HG03097 (cell line): Measurements from ENCODE around the gene TSPAN13.

Experiments used
- ATAC-seq: cut with Tn5 transposase; IDR thresholded peaks from one replicate; pipeline ENCODE4 v1.9.1; 2021; ENCODE audit not compliant: unreplicated experiment, low FRiP score

The TSPAN13 gene

GRCh38 chr7:16753102-16753931 is at the start of gene TSPAN13:
Gene TSPAN13, plus strand, starts transcription at chr7:16753755. Its CDS starts 213 bp downstream, at chr7:16753968.
- ATAC-seq: no peak

GRCh38 chr7:16708511-16708910 is 45.0 kb upstream of the TSPAN13 start:
- ATAC-seq: no peak

- ATAC-seq: no peak
Measured at GRCh38 chr7:16708980-16709379, 44.6 kb upstream of the TSPAN13 start.

- ATAC-seq: no peak
Measured at GRCh38 chr7:16710651-16711050, 42.9 kb upstream of the TSPAN13 start.

- no peak for ATAC-seq
Measured at GRCh38 chr7:16711730-16712129, 41.8 kb upstream of the TSPAN13 start.

GRCh38 chr7:16712916-16713315 is 40.6 kb upstream of the TSPAN13 start:
- ATAC-seq: no peak

- ATAC-seq: no peak
Measured at GRCh38 chr7:16715928-16716327, 37.6 kb upstream of the TSPAN13 start.

GRCh38 chr7:16718111-16718656 is 35.4 kb upstream of the TSPAN13 start:
- ATAC-seq: no peak

GRCh38 chr7:16719699-16720098 is 33.9 kb upstream of the TSPAN13 start:
- ATAC-seq: no peak

- no peak for ATAC-seq
Measured at GRCh38 chr7:16721541-16721940, 32.0 kb upstream of the TSPAN13 start.

GRCh38 chr7:16724344-16724743 is 29.2 kb upstream of the TSPAN13 start:
- no peak for ATAC-seq

GRCh38 chr7:16726189-16726588 is 27.4 kb upstream of the TSPAN13 start:
- ATAC-seq: no peak

GRCh38 chr7:16727736-16728135 is 25.8 kb upstream of the TSPAN13 start:
- ATAC-seq: no peak

GRCh38 chr7:16728811-16729210 is 24.7 kb upstream of the TSPAN13 start:
- no peak for ATAC-seq

- no peak for ATAC-seq
Measured at GRCh38 chr7:16729541-16729940, 24.0 kb upstream of the TSPAN13 start.

GRCh38 chr7:16730937-16731336 is 22.6 kb upstream of the TSPAN13 start:
- ATAC-seq: no peak

- ATAC-seq: no peak
Measured at GRCh38 chr7:16732828-16733227, 20.7 kb upstream of the TSPAN13 start.

- ATAC-seq: no peak
Measured at GRCh38 chr7:16734148-16734726, 19.3 kb upstream of the TSPAN13 start.

- no peak for ATAC-seq
Measured at GRCh38 chr7:16735020-16735419, 18.5 kb upstream of the TSPAN13 start.

GRCh38 chr7:16738011-16738688 is 15.4 kb upstream of the TSPAN13 start:
- ATAC-seq: no peak

- ATAC-seq: no peak
Measured at GRCh38 chr7:16739863-16740622, 13.5 kb upstream of the TSPAN13 start.
